GM23338 (cell line): ENCODE data around the gene LRRC25. TPM values are rescaled to one million over a fixed set of nuclear protein-coding genes. Genes with fewer than 3 reads are reported as not detected.

ENCODE experiments used
- ATAC-seq: fragments of 200-7000 bp; cut with Tn5 transposase; 3 replicates; pipeline ENCODE4 v1.9.1; 2020
- DNase-seq: peaks from one replicate; pipeline ENCODE4 v3.0.0-alpha.2; 2015; ENCODE audit warnings: low spot score
- H2AFZ ChIP-seq: fragments of 200-600 bp; sonication (generic); 2 replicates; pipeline ENCODE4 v1.8.0; 2016; ENCODE audit warnings: antibody characterized with exemption, mild to moderate bottlenecking, moderate library complexity
- H3F3A ChIP-seq: fragments of 200-600 bp; sonication (generic); replicated peaks from 2 replicates; pipeline ENCODE4 v1.8.0; 2017; ENCODE audit warnings: antibody characterized with exemption, mixed run types, low read depth
- H3K27ac ChIP-seq: fragments of 200-600 bp; sonication (generic); 2 replicates; pipeline ENCODE4 v1.6.1; 2016; ENCODE audit warnings: low read depth
- H3K27me3 ChIP-seq: fragments of 200-600 bp; sonication (generic); 2 replicates; pipeline ENCODE4 v1.8.0; 2016; ENCODE audit warnings: mild to moderate bottlenecking, mixed run types, moderate library complexity; ENCODE audit not compliant: insufficient read depth
- H3K36me3 ChIP-seq: fragments of 200-600 bp; sonication (generic); 2 replicates; pipeline ENCODE4 v1.8.0; 2016; ENCODE audit warnings: mild to moderate bottlenecking; ENCODE audit not compliant: insufficient read depth
- H3K4me1 ChIP-seq: fragments of 200-600 bp; sonication (generic); 2 replicates; pipeline ENCODE4 v1.8.0; 2016; ENCODE audit warnings: mild to moderate bottlenecking, moderate library complexity; ENCODE audit not compliant: insufficient read depth
- H3K4me2 ChIP-seq: fragments of 200-600 bp; sonication (generic); 2 replicates; pipeline ENCODE4 v1.7.1; 2017; ENCODE audit warnings: mixed run types
- H3K4me3 ChIP-seq: fragments of 200-600 bp; sonication (generic); 2 replicates; pipeline ENCODE4 v1.6.1; 2016; ENCODE audit warnings: mixed run types
- H3K79me2 ChIP-seq: fragments of 200-600 bp; sonication (generic); replicated peaks from 2 replicates; pipeline ENCODE4 v1.8.0; 2017; ENCODE audit warnings: mild to moderate bottlenecking; ENCODE audit not compliant: insufficient read depth
- H3K9me2 ChIP-seq: fragments of 200-600 bp; sonication (generic); 2 replicates; pipeline ENCODE4 v1.8.0; 2017; ENCODE audit not compliant: insufficient read depth
- H4K20me1 ChIP-seq: fragments of 200-600 bp; sonication (generic); replicated peaks from 2 replicates; pipeline ENCODE4 v1.8.0; 2017; ENCODE audit warnings: mild to moderate bottlenecking; ENCODE audit not compliant: insufficient read depth
- H3K27ac Mint-ChIP-seq: 2 replicates; pipeline ENCODE4 v1.8.0; 2020; ENCODE audit warnings: inconsistent platforms, mild to moderate bottlenecking, moderate library complexity, mixed read lengths
- H3K27me3 Mint-ChIP-seq: 3 replicates; pipeline ENCODE4 v1.8.0; 2022; ENCODE audit warnings: low read depth, mild to moderate bottlenecking, moderate library complexity, mixed read lengths, inconsistent platforms; ENCODE audit not compliant: insufficient read depth, poor library complexity
- H3K36me3 Mint-ChIP-seq: 3 replicates; pipeline ENCODE4 v1.8.0; 2021; ENCODE audit warnings: low read depth, mild to moderate bottlenecking, inconsistent platforms, moderate library complexity, mixed read lengths
- H3K4me1 Mint-ChIP-seq: 3 replicates; pipeline ENCODE4 v1.8.0; 2020; ENCODE audit warnings: mild to moderate bottlenecking, inconsistent platforms, mixed read lengths
- H3K4me3 Mint-ChIP-seq: 3 replicates; pipeline ENCODE4 v1.8.0; 2021; ENCODE audit warnings: moderate library complexity, mild to moderate bottlenecking, inconsistent platforms, mixed read lengths
- H3K9me3 Mint-ChIP-seq: 3 replicates; pipeline ENCODE4 v1.8.0; 2020; ENCODE audit warnings: moderate library complexity, mild to moderate bottlenecking, inconsistent platforms, mixed read lengths
- EZH2 ChIP-seq: fragments of 200-600 bp; sonication (generic); IDR thresholded peaks from one replicate; pipeline ENCODE4 v1.8.0; 2017; ENCODE audit warnings: antibody characterized with exemption, mild to moderate bottlenecking, low read depth; ENCODE audit not compliant: unreplicated experiment
- NANOG ChIP-seq: IDR thresholded peaks from 2 replicates; pipeline ENCODE4 v1.6.1; 2016; ENCODE audit warnings: antibody characterized with exemption, borderline replicate concordance
- POLR2AphosphoS5 ChIP-seq: IDR thresholded peaks from 2 replicates; pipeline ENCODE4 v1.6.1; 2016; ENCODE audit warnings: antibody characterized with exemption, low read depth
- STAT1 ChIP-seq: IDR thresholded peaks from one replicate; pipeline ENCODE4 v1.6.1; 2016; ENCODE audit warnings: antibody characterized with exemption; ENCODE audit not compliant: unreplicated experiment
- ZNF462 ChIP-seq: fragments of 250-450 bp; sonication (Bioruptor Pico); IDR thresholded peaks from 2 replicates; pipeline ENCODE4 v1.5.0; 2020; ENCODE audit warnings: mild to moderate bottlenecking, moderate library complexity
- polyA plus RNA-seq: library from polyadenylated mRNA; unstranded; fragments of >200 nt; fragmentation: Nextera tagmentation; extraction: Ambion mirVana; gene quantifications from 2 replicates; pipeline ENCODE4 v1.2.1, GENCODE V29; 2016
- total RNA-seq: library from RNA; depleted of rRNA; stranded (reverse); fragments of >200 nt; shearing (Covaris generic); gene quantifications from 2 replicates; pipeline ENCODE4 v1.2.3, GENCODE V29; 2014
- TF ChIP-seq, protein P1 (sequence below): IDR thresholded peaks from 2 replicates; pipeline ENCODE4 v1.6.1; 2016; ENCODE audit warnings: antibody characterized with exemption

LRRC25 gene
- total and polyA plus RNA-seq, 2 experiments from 2014 or later, result 0.17 to 0.24 TPM

GRCh38 chr19:18434411-18435175 lies 37.2 kb upstream of the LRRC25 start (continued):
- TF ChIP-seq, protein P1, sequence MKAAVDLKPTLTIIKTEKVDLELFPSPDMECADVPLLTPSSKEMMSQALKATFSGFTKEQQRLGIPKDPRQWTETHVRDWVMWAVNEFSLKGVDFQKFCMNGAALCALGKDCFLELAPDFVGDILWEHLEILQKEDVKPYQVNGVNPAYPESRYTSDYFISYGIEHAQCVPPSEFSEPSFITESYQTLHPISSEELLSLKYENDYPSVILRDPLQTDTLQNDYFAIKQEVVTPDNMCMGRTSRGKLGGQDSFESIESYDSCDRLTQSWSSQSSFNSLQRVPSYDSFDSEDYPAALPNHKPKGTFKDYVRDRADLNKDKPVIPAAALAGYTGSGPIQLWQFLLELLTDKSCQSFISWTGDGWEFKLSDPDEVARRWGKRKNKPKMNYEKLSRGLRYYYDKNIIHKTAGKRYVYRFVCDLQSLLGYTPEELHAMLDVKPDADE, result no peak
- TF ChIP-seq EZH2, result no peak
- no peak for TF ChIP-seq NANOG
- TF ChIP-seq STAT1, result no peak
- no peak for TF ChIP-seq ZNF462 (CRISPR knock-in tag)
- TF ChIP-seq POLR2AphosphoS5, result no peak; the same call in 1 of the 2 replicates

- Mint-ChIP-seq H3K4me1 (peaks cover 24% of the 10 kb centered on the region), H3K27me3 (peaks cover 30% of the 10 kb centered on the region), H3K9me3 (no peaks in the 10 kb centered on the region), H3K36me3 (peaks cover 18% of the 10 kb centered on the region), H3K4me3 (peak overlapping the region; percentile 66), H3K27ac (no peak overlapping the region)
- no peak overlapping the region for H2AFZ ChIP-seq
- H3K27me3 ChIP-seq, result no peaks in the 10 kb centered on the region
- no peak overlapping the region for H3K27ac ChIP-seq
- H3K4me2 ChIP-seq, result peak overlapping the region; percentile 83
- peak; percentile 4 for ATAC-seq
- peaks cover 3% of the 10 kb centered on the region for H4K20me1 ChIP-seq
- peaks cover 20% of the 10 kb centered on the region; the same call in 1 of the 2 replicates for H3F3A ChIP-seq
- H3K4me1 ChIP-seq, result peaks cover 42% of the 10 kb centered on the region
- peak overlapping the region; percentile 66 for H3K4me3 ChIP-seq
- no peaks in the 10 kb centered on the region for H3K36me3 ChIP-seq
- no peaks in the 10 kb centered on the region for H3K9me2 ChIP-seq
- no peaks in the 10 kb centered on the region for H3K79me2 ChIP-seq
- peak; percentile 85 for DNase-seq
- TF ChIP-seq POLR2AphosphoS5 (peak; percentile 84), ZNF462 (CRISPR knock-in tag) (no peak)
These were observed 36.4 kb upstream of the LRRC25 start for GRCh38 chr19:18433735-18434398.
